GM12878 (cell line): ENCODE measurements around the gene EEF1AKMT3. TPM values are rescaled to one million over a fixed set of nuclear protein-coding genes. Genes with fewer than 3 reads are reported as not detected.

Experiments used
- BACH1 ChIP-seq: fragments of 450-650 bp; IDR thresholded peaks from 2 replicates; pipeline ENCODE4 v1.6.1; 2017; ENCODE audit warnings: mild to moderate bottlenecking, borderline replicate concordance
- BHLHE40 ChIP-seq, 2 experiments: fragments of 450-650 bp in 1 of 2; IDR thresholded peaks; 2 replicates each; pipeline ENCODE4 v1.6.1; 2011 to 2017; ENCODE audit warnings: low read depth in 2 of 2, borderline replicate concordance in 1 of 2, improper control_type of control experiment in 1 of 2, low read length in 1 of 2, mild to moderate bottlenecking in 1 of 2
- CHD2 ChIP-seq: IDR thresholded peaks from 2 replicates; pipeline ENCODE4 v1.6.1; 2011; ENCODE audit warnings: low read depth, low read length, improper control_type of control experiment, borderline replicate concordance
- HCFC1 ChIP-seq: fragments of 150-350 bp; IDR thresholded peaks from 2 replicates; pipeline ENCODE4 v1.6.1; 2014; ENCODE audit warnings: low read length
- HDAC2 ChIP-seq: fragments of 200-600 bp; sonication (generic); IDR thresholded peaks from 2 replicates; pipeline ENCODE4 v1.6.1; 2017
- HDGF ChIP-seq: fragments of 450-650 bp; IDR thresholded peaks from 2 replicates; pipeline ENCODE4 v1.6.1; 2016; ENCODE audit warnings: antibody characterized with exemption
- IRF4 ChIP-seq: IDR thresholded peaks from 2 replicates; pipeline ENCODE4 v1.6.1; 2011; ENCODE audit warnings: low read depth, low read length
- MXI1 ChIP-seq: fragments of 150-350 bp; IDR thresholded peaks from 2 replicates; pipeline ENCODE4 v1.6.1; 2011; ENCODE audit warnings: low read depth, mild to moderate bottlenecking, inconsistent platforms, low read length, improper control_type of control experiment
- PML ChIP-seq: IDR thresholded peaks from 2 replicates; pipeline ENCODE4 v1.6.1; 2012; ENCODE audit warnings: low read length, inconsistent platforms
- POLR2AphosphoS5 ChIP-seq: IDR thresholded peaks from 2 replicates; pipeline ENCODE4 v1.6.1; 2011; ENCODE audit warnings: mild to moderate bottlenecking, low read length, inconsistent platforms
- POU2F2 ChIP-seq: IDR thresholded peaks from 3 replicates; pipeline ENCODE4 v1.6.1; 2011; ENCODE audit warnings: low read depth, mild to moderate bottlenecking, low read length, borderline replicate concordance
- RAD51 ChIP-seq: fragments of 450-650 bp; IDR thresholded peaks from 2 replicates; pipeline ENCODE4 v1.6.1; 2016; ENCODE audit warnings: moderate library complexity, mild to moderate bottlenecking, inconsistent platforms
- RELA ChIP-seq: fragments of 450-650 bp; IDR thresholded peaks from 2 replicates; pipeline ENCODE4 v1.8.0; 2014; ENCODE audit warnings: borderline replicate concordance; ENCODE audit not compliant: partially characterized antibody
- SMAD1 ChIP-seq: fragments of 450-650 bp; IDR thresholded peaks from 2 replicates; pipeline ENCODE4 v1.6.1; 2018; ENCODE audit warnings: mild to moderate bottlenecking, low read depth; ENCODE audit not compliant: partially characterized antibody
- SRF ChIP-seq, 2 experiments: IDR thresholded peaks; 2 replicates each; pipeline ENCODE4 v1.6.1; 2011; ENCODE audit warnings: low read depth in 2 of 2, low read length in 2 of 2, mild to moderate bottlenecking in 1 of 2, moderate library complexity in 1 of 2
- STAT1 ChIP-seq: fragments of 450-650 bp; conservative IDR thresholded peaks from 2 replicates; pipeline ENCODE4 v1.6.1; 2014; ENCODE audit warnings: antibody characterized with exemption, mild to moderate bottlenecking
- TCF3 ChIP-seq: IDR thresholded peaks from 2 replicates; pipeline ENCODE4 v1.6.1; 2012; ENCODE audit warnings: low read depth, mild to moderate bottlenecking, low read length, borderline replicate concordance; ENCODE audit not compliant: insufficient read depth
- YY1 ChIP-seq: IDR thresholded peaks from 2 replicates; pipeline ENCODE4 v1.6.1; 2011; ENCODE audit warnings: low read depth, mild to moderate bottlenecking, low read length
- ZBED1 ChIP-seq: IDR thresholded peaks from 2 replicates; pipeline ENCODE4 v1.6.1; 2016; ENCODE audit warnings: borderline replicate concordance
- polyA plus RNA-seq, 11 experiments: library from polyadenylated mRNA; depleted of rRNA in 4 of 11; unstranded in 6 of 11; stranded (reverse) in 5 of 11; fragments of >200 nt; fragmentation: Nextera tagmentation in 4 of 11; fragmentation: Illumina TruSeq in 1 of 11; extraction: Ambion mirVana in 4 of 11; extraction: Trizol in 1 of 11; gene quantifications; 1 replicate in 1 of 11; 2 replicates in 10 of 11; pipeline versions ENCODE4 v1.2.1 to v1.2.3, GENCODE V29; 2011 to 2016; ENCODE audit warnings: inconsistent platforms in 2 of 11, missing spikeins in 2 of 11, low read depth in 1 of 11
- total RNA-seq, 4 experiments: library from RNA; depleted of rRNA in 3 of 4; stranded (reverse); fragments of >200 nt in 3 of 4; fragmentation: Illumina TruSeq in 1 of 4; extraction: Trizol in 1 of 4; gene quantifications; 2 replicates each; pipeline versions ENCODE4 v1.2.1 to v1.2.3, GENCODE V29; 2013 to 2021
- TF ChIP-seq, protein P1 (sequence below): fragments of 450-650 bp; formaldehyde crosslinking; IDR thresholded peaks from 2 replicates; pipeline ENCODE4 v1.4.0; 2020; ENCODE audit warnings: mild to moderate bottlenecking, moderate library complexity
- TF ChIP-seq, protein P2 (sequence below): fragments of 450-650 bp; IDR thresholded peaks from 2 replicates; pipeline ENCODE4 v1.6.1; 2017; ENCODE audit warnings: mild to moderate bottlenecking, low read depth, inconsistent platforms; ENCODE audit not compliant: poor library complexity, severe bottlenecking
- TF ChIP-seq, protein P3 (sequence below): fragments of 450-650 bp; IDR thresholded peaks from 2 replicates; pipeline ENCODE4 v1.6.1; 2017; ENCODE audit warnings: low read depth, mild to moderate bottlenecking, moderate library complexity

EEF1AKMT3 gene
- total and polyA plus RNA-seq, 10 of the 15 experiments (the other 5 are each of a cell fraction or from before 2014, with no cell fraction given), result 1.2 to 8.2 (median 3.5) TPM

DNA sequence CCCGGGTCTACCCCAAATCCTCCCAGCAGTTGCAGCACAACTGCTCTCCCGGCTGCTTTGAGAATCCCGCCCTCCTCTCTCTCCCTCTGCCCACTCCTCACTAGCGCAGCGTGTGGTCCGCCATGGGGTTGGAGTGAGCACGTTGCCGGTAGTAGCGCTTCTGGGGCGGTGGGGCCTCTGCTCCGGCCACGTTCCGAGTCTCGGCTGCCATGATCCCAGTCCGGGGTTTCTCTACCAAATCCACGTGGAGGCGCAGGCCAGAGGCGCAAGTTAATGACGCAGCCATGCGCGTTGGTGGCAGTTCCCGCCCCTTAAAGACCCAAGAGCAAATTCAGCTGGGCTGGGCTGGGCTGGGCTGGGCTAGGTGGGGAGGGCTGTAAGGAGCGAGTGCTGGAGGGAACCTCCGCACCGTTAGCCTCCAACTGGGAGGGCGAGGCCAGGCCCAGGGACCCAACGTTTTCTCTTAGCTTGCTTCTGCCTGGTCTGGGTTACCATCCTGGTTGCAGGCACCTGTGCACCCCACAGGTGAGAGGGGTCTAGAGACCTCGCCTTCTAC, 463 bp upstream of the EEF1AKMT3 start, which contains the start of gene METTL1 (continued):
- TF ChIP-seq RELA (peak; percentile 38), RAD51 (no peak; the same call in 1 of the 2 replicates), MXI1 (peak; percentile 100), STAT1 (0 out of 2 replicates have a peak, but pooled peaks have one; percentile 34), SRF (IDR thresholded peaks at IDR 0.05; ENCODE audit: low read depth in 2 of 2, low read length in 2 of 2) (peak in 1 of 2 experiments; percentile 78; a peak in 2 of 4 replicates), BACH1 (peak; percentile 4; the same call in 1 of the 2 replicates), BHLHE40 (IDR thresholded peaks at IDR 0.05; ENCODE audit: borderline replicate concordance in 1 of 2, low read depth in 2 of 2, low read length in 1 of 2) (peak; percentile 47 to 52; a peak in 2 of 4 replicates), IRF4 (peak; percentile 8; the same call in 1 of the 2 replicates), YY1 (peak; percentile 96), TCF3 (peak; percentile 41; the same call in 1 of the 2 replicates), POLR2AphosphoS5 (peak; percentile 89), HCFC1 (peak; percentile 76), HDGF (peak; percentile 90; the same call in 1 of the 2 replicates), PML (peak; percentile 91; the same call in 1 of the 2 replicates), POU2F2 (peak; percentile 56; the same call in 1 of the 3 replicates), ZBED1 (no peak), CHD2 (peak; percentile 74), SMAD1 (no peak), HDAC2 (peak; percentile 84; the same call in 1 of the 2 replicates)
- TF ChIP-seq, protein P1, sequence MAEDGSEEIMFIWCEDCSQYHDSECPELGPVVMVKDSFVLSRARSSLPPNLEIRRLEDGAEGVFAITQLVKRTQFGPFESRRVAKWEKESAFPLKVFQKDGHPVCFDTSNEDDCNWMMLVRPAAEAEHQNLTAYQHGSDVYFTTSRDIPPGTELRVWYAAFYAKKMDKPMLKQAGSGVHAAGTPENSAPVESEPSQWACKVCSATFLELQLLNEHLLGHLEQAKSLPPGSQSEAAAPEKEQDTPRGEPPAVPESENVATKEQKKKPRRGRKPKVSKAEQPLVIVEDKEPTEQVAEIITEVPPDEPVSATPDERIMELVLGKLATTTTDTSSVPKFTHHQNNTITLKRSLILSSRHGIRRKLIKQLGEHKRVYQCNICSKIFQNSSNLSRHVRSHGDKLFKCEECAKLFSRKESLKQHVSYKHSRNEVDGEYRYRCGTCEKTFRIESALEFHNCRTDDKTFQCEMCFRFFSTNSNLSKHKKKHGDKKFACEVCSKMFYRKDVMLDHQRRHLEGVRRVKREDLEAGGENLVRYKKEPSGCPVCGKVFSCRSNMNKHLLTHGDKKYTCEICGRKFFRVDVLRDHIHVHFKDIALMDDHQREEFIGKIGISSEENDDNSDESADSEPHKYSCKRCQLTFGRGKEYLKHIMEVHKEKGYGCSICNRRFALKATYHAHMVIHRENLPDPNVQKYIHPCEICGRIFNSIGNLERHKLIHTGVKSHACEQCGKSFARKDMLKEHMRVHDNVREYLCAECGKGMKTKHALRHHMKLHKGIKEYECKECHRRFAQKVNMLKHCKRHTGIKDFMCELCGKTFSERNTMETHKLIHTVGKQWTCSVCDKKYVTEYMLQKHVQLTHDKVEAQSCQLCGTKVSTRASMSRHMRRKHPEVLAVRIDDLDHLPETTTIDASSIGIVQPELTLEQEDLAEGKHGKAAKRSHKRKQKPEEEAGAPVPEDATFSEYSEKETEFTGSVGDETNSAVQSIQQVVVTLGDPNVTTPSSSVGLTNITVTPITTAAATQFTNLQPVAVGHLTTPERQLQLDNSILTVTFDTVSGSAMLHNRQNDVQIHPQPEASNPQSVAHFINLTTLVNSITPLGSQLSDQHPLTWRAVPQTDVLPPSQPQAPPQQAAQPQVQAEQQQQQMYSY (CRISPR knock-in tag), result no peak
- TF ChIP-seq, protein P2, sequence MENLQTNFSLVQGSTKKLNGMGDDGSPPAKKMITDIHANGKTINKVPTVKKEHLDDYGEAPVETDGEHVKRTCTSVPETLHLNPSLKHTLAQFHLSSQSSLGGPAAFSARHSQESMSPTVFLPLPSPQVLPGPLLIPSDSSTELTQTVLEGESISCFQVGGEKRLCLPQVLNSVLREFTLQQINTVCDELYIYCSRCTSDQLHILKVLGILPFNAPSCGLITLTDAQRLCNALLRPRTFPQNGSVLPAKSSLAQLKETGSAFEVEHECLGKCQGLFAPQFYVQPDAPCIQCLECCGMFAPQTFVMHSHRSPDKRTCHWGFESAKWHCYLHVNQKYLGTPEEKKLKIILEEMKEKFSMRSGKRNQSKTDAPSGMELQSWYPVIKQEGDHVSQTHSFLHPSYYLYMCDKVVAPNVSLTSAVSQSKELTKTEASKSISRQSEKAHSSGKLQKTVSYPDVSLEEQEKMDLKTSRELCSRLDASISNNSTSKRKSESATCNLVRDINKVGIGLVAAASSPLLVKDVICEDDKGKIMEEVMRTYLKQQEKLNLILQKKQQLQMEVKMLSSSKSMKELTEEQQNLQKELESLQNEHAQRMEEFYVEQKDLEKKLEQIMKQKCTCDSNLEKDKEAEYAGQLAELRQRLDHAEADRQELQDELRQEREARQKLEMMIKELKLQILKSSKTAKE, result peak; percentile 77
- TF ChIP-seq, protein P3, sequence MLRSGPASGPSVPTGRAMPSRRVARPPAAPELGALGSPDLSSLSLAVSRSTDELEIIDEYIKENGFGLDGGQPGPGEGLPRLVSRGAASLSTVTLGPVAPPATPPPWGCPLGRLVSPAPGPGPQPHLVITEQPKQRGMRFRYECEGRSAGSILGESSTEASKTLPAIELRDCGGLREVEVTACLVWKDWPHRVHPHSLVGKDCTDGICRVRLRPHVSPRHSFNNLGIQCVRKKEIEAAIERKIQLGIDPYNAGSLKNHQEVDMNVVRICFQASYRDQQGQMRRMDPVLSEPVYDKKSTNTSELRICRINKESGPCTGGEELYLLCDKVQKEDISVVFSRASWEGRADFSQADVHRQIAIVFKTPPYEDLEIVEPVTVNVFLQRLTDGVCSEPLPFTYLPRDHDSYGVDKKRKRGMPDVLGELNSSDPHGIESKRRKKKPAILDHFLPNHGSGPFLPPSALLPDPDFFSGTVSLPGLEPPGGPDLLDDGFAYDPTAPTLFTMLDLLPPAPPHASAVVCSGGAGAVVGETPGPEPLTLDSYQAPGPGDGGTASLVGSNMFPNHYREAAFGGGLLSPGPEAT, result peak; percentile 100
